NCI-H748 (cell line): ENCODE data around the gene OBP2A.
"Not testable (repeated sequence)": the region's sequence is repeated elsewhere in the genome, so short reads cannot be mapped to it uniquely, and the experiment has no call there.

ENCODE experiments used
- DNase-seq: peaks from one replicate; lab custom pipeline; 2025; ENCODE audit not compliant: unreplicated experiment; lab: John Stamatoyannopoulos, UW

OBP2A gene

GRCh38 chr9:135509458-135509857, 36.5 kb upstream of the OBP2A start:
- no peak for DNase-seq

- DNase-seq = no peak
Observed at GRCh38 chr9:135512241-135512603, 33.7 kb upstream of the OBP2A start.

GRCh38 chr9:135512904-135513303, 33.0 kb upstream of the OBP2A start:
- no peak for DNase-seq

- DNase-seq = no peak
Observed at GRCh38 chr9:135513351-135513846, 32.5 kb upstream of the OBP2A start.

GRCh38 chr9:135513906-135514305, 32.0 kb upstream of the OBP2A start:
- not testable (repeated sequence) for DNase-seq

DNA sequence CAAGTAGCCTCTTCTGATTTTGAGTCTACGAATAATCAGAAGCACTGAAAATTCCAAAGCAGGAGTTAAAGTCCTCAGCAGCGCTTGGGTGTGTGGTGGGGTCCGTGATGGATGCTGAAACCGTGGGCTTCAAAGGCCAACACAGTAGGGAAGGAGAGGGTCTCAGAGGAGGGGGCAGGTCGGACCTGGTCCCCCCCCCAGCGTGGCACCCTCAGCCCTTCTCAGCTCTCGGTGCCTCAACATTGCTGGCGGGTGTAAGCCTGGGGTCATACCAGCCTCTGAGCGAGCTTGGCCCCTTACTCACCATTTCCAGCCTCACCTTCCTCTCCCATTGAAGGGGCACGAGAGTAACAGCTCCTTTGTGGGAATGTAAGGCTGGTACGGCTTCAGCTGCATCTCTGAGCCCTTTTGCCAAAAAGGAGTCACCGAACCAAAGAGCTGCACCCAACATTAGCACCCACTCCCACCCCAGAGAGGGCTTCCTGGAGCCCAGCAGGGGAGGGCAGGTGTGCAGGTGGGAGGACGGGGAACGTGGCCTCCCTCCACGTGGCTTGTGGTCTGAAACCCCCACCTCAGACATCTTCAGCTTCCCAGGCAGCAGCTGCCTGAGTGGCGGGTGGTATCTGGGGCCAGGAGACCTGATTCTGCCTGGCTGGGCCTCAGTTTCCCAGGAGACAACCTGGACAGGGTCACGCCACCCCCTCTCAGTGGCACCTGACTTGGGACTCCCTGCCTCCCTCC, 31.4 kb upstream of the OBP2A start:
- DNase-seq = no peak

- no peak for DNase-seq
Observed at GRCh38 chr9:135515083-135515951, 30.6 kb upstream of the OBP2A start.

- no peak for DNase-seq
Observed at GRCh38 chr9:135516132-135516860, 29.6 kb upstream of the OBP2A start.

- no peak for DNase-seq
Observed at GRCh38 chr9:135517407-135517822, 28.5 kb upstream of the OBP2A start.

DNA sequence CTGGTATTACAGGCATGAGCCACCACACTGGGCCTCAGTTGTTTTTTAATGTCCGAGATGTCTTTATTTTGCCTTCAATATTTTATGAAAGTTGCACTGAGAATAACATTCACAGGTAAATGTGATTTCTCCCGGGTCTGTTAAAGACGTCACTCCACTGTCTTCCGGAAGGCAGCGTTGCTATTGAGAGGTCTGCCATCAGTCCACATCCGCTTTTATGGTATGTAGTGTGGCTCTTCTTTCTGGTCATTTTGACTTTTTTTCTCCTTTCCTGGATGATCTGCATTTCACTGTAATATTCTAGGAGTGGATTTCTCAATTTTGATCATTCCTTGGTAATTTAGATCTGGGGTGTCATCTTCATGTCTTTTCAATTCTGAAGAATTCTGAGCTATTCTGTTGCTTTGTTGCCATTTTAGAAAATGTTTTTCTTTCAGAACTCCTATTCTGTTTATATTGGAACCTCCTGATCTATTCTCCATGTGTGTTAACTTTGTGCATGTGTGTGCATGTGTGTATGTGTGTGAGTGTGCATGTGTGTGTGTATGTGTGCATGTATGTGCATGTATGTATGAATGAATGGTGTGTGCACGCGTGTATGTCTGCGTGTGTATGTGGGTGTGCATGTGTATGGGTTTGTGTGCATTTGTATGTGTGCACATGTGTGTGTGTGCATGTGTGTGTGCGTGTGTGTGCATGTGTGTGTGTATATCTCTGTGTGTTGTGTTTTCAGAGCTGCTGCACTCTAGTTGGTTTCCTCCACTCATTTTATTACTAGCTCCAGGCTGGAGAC, 26.6 kb upstream of the OBP2A start:
- DNase-seq = no peak

GRCh38 chr9:135520916-135521607, 24.9 kb upstream of the OBP2A start, which contains the start of gene LCN1:
Gene LCN1 (plus strand): TSS chr9:135521440. CDS start chr9:135521498, 58 bp downstream.
- DNase-seq = no peak

GRCh38 chr9:135521608-135522095, 24.3 kb upstream of the OBP2A start:
- no peak for DNase-seq

GRCh38 chr9:135522137-135522877, 23.6 kb upstream of the OBP2A start:
- DNase-seq = no peak

GRCh38 chr9:135522931-135523330, 23.0 kb upstream of the OBP2A start:
- DNase-seq = no peak

- no peak for DNase-seq
Observed at GRCh38 chr9:135523521-135524129, 22.3 kb upstream of the OBP2A start.

DNA sequence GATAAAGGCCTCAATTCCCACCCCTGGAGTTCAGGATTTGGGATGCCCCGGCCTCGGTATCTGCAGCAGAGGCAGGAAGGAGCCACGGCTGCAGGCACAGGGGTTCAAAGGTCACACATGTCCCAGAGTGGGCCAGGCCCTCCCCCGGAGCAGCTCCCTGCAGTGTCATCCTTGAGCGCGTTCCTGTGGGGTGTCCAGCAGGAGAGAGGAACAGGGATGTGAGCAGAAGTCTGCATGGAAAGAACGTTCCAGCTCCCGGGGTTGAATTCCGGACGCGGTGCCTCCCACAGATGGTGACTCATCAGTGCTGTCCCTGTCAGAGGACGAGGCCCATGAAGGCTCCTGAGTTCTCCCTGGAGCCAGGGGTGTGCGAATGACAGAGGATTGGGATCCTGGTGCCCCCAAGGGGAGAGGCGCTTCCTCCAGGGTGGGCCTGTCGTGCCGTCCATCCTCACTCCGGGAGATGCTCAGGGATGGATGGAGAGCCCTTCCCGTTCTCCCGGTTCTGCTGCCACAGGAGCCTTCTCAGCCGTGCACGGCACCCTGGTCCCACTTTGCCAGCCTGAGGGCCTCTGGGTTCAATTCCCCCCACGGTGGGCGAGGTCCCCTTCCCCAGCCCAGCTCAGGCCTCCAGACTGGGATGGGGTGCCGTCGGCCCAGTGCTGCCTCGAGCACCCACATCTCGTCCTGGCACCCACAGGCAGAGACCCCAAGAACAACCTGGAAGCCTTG, 21.6 kb upstream of the OBP2A start:
- DNase-seq = no peak

GRCh38 chr9:135525241-135526088, 20.5 kb upstream of the OBP2A start:
- no peak for DNase-seq
